HG03558 (cell line): ENCODE results near the gene PAGR1.
"Not testable (repeated sequence)": the region's sequence is repeated elsewhere in the genome, so short reads cannot be mapped to it uniquely, and the experiment has no call there.

ENCODE experiments used
- ATAC-seq: cut with Tn5 transposase; IDR thresholded peaks from one replicate; pipeline ENCODE4 v1.9.1; 2021; ENCODE audit warnings: moderate number of reproducible peaks; ENCODE audit not compliant: unreplicated experiment; ENCODE audit errors: extremely low read depth

Gene PAGR1

DNA sequence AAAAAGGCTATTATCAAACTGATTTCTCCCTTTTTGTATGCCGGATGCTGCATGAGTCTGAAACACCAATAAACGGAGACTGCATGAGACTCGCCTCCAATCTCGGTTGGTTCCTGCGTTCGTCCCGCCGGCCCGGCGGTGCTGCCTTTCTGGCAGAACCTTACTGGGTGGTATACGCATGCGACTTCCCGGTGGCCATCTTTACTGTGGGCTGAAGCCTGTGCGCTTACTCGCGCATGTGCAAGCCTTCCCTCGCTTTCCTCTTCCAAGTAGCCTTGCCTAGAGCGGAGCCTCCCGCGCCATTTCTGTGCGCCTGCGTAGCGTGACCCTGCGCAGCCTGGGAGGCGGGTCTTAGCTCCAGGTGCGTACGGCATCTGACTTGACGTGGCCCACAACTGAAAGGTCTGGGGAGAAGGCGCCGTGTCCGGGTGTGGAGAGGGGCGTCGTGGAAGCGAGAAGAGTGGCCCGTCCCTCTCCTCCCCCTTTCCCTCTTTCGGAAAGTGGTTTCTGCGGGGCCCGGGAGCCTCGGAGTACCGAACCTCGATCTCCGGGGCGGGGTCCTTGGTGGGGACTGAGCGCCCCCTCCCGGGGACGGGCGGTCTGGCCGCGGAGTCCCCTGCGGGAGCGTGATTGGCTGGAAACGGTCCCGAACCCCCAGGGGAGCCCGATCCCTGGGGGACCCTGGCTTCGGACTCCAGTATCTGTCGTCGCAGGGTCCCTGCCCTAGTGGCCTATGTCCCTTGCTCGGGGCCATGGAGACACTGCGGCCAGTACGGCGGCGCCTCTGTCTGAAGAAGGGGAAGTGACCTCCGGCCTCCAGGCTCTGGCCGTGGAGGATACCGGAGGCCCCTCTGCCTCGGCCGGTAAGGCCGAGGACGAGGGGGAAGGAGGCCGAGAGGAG, at the start of gene PAGR1:
PAGR1 (plus strand) TSS at position 360 of the 901 bp plus-strand sequence; CDS start at position 734, 374 bp downstream.
- peak; percentile 40 for ATAC-seq

DNA sequence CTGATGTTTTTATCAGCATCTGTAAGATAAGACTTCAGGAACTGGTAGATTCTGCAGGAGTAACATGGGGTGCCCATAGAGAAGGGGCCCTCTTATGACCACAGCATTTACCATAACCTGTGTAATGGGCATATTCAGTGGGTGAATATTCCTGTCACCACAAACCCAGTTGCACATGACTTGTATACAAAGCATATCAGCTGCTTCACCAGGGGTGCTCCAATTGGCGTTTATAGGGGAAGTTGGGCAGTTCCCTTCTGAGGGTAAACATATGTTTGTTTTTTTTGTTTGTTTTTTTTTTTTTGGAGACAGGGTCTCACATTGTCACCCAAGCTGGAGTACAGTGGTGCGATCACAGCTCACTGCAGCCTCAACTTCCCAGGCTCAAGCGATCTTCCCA, 49.4 kb upstream of the PAGR1 start:
- ATAC-seq = no peak

DNA sequence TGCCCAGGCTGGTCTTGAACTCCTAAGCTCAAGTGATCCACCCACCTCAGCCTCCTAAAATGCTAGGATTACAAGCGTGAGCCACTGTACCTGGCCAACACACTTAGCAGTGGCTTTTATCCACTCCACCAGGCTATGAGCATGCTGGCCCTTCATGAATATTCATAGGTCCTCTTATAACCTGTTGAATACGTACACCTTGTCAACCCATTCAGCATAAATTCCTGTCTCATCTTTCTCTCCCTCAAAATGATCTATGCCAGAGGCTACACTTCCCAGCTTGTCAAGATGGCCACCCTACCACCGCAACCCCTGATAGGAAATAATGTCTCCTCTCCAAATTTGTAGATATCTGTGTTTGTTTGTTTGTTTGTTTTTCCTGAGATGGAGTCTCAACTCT, 48.9 kb upstream of the PAGR1 start:
- no peak for ATAC-seq

DNA sequence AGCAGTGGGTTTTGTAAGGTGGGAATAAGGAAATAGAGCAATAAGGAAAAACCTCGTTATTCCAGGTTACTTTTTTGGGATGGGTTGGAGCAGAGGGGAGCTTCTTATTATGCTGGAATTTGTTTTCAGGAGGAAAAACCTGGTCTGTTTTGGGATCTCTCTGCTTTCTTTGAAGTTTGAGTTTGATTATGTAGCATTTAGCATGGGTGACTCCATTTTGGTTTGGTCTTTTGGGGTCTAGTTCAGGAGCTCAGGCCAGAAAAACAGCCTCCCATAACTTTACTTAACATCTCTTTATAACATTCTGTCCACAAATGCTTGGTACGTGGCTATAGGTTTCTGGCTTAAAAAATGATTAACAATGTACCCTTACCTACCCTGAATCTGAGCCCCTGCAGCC, 46.4 kb upstream of the PAGR1 start:
- ATAC-seq = no peak

DNA sequence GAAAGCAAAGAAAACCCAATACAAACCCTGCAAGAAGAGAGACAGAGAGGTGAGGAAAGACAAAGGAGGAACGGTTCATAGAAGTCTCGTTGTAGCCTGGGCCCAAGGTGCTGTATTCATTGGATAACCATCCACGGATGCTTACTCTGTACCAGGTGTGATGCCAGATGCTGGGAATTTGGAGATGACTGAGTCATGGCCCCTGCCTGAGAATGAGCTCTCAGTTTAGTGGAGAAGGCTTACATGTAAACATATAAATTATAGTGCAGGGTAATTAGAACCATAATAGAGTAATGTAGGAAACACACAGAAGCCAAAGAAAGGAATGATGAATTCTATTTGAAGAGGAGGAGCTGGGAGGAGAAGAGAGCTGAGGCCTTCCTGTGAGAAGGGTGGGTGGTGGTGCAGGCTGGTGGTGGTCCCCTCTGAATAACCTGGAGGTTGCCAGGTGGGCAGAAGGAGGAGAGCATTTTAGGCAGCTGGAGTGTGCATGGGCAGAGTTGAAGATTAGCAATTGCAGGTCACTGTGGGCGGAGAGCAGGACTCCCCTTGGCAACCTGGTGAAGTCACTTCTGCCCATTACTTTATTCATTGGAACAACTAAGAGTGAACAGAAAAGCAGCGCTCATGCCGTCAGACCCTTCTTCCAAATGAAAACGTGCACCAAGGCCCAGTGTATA, 45.6 kb upstream of the PAGR1 start:
- ATAC-seq = no peak

DNA sequence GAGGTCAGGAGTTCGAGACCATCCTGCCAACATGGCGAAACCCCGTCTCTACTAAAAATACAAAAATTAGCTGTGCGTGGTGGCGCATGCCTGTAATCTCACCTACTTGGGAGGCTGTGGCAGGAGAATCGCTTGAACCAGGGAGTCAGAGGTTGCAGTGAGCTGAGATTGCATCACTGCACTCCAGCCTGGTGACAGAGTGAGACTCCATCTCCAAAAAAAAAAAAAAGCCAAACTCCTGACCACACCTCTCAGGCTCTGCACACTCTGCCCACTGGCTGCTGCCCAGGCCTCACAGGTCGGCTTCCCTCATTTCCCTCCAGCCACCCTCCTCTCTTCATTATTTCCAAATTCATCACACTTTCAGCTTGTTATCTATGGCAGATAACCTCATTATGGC, 43.6 kb upstream of the PAGR1 start:
- ATAC-seq = not testable (repeated sequence)

DNA sequence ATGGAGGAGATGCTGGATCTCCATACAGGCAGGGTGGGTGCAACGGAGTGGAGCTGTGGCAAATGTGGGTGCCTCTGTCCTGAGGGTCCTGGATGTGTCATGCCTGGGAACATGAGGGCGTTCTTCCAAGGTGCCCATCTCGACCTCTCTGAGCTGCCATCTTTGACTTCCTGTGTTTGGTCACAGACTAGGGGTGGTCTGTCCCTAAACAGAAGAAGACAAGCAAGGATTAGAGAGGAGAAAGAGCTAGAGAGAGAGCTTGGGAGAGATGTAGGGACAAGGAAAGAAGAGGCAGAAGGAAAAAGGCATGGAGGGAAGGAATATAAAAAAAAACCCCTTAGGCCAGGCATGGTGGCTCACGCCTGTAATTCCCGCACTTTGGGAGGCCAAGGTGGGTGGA, 41.2 kb upstream of the PAGR1 start:
- no peak for ATAC-seq

DNA sequence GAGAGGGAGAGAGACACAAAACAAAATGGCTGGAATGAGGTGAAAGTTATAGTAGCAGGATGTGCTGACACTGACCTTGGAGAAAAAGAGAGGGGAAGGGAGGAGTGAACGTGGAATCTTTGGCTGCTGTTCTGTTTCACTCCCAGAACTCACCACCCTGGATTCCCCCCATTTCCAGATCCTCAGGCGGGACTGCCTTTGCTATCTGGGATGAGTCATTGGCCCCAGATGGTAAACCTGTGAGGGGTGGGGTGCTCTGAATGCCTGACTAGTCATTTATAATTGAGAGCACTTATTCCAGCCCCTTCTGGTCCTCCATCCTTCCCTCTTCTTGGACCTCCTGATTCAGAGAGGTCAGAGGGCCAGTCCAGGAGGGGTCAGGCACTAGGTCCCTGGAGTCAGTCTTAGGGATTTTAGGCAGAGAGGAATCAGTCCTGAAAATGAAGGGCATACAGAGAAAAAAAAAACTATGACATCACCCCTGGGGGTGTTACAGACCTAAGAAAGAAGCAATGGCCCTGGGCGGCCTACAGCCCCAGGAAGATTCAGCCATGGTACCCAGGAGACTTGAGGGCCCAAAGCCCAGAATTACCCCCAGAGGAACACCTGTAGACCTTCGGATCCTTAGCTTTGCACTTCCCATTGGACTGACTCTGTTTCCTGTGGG, 40.1 kb upstream of the PAGR1 start:
- ATAC-seq = no peak

DNA sequence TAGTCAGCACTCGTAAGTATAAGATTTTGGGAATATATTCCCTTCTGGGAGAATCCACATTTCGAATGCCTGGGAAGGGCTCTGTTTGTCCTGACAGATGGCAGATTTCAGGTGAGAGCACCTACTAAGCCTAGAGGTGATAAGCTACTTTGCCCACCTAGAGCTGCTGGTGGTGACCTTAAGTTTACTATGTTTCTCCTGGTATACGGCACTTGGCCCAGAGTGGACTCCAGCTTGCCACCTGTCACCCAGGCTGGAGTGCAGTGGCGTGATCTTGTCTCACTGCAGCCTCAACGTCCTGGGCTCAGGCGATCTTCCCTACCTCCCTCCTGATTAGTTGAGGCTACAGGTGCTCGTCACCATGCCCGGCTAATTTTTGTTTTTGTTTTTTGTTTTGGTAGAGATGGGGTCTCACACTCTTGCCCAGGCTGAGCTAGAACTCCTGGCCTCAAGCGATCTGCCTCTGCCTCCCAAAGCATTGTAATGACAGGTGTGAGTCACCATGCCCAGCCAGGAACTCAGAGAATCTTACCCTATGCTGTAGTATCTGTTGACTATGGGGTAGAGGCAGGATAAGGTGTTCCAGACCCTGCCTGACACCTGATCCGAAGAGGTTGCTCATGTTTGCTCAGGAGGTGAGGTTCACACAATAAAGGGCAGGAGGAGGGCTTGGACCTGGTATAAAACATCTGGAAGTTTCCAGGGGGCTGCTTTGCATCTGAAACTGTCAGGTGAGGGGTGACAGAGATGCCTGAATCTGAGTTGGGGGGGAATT, 38.2 kb upstream of the PAGR1 start, which contains the start of gene ZG16:
ZG16 (plus strand) TSS at position 681 of the 775 bp plus-strand sequence. CDS start 1,011 bp downstream, outside the sequence.
- no peak for ATAC-seq

DNA sequence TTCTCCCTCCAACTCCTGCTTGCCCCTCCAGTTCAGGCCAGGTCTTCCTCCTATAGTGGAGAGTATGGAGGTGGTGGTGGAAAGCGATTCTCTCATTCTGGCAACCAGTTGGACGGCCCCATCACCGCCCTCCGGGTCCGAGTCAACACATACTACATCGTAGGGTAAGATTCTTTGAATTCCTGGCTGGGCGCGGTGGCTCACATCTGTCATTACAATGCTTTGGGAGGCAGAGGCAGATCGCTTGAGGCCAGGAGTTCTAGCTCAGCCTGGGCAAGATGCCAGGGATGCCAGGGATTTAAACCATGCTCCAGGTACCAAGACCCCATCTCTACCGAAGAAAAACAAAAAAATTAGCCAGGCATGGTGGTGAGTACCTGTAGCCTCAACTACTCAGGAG, 36.5 kb upstream of the PAGR1 start:
- ATAC-seq = no peak

DNA sequence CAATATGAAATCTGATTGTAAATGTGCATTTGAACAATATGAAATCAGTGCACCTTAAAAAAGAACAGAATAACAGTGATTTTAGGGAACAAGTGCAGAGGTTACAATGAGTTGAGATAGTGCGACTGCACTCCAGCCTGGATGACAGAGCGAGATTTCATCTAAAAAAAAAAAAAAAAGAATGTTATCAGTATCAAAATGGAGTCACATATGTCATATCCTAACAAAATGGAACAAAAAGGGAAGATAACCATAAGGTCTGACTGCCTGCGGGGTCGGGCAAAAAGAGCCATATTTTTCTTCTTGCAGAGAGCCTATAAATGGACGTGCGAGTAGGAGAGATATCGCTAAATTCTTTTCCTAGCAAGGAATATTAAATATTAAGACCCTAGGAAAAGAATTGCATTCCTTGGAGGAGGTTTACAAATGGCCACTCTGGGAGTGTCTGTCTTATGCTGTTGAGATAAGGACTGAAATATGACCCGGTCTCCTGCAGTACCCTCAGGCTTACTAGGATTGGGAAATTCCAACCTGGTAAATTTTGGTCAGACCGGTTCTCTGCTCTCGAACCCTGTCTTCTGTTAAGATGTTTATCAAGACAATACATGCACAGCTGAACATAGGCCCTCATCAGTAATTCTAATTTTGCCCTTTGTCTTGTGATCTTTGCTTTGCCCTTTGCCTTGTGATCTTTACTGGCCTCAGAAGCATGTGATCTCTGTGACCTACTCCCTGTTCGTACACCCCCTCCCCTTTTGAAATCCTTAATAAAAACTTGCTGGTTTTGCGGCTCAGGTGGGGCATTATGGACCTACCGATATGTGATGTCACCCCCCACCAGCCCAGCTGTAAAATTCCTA, 32.6 kb upstream of the PAGR1 start:
- ATAC-seq = not testable (repeated sequence)

DNA sequence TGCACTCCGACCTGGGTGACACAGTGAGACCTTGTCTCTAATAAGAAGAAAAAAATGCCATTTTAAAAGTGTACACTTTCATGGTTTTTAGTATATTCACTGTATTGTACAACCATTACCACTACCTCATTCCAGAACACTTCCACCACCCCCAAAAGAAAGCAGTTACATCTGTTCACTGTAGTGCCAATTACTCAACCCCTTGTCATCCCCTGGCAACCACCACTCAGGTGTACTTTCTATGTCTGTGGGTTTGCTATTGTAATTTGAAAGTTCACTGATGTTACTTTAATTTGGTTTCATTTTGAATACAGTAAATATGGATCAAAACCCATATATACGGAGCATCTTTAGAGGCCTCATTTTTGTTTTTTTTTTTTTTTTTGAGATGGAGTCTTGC, 31.8 kb upstream of the PAGR1 start:
- no peak for ATAC-seq

DNA sequence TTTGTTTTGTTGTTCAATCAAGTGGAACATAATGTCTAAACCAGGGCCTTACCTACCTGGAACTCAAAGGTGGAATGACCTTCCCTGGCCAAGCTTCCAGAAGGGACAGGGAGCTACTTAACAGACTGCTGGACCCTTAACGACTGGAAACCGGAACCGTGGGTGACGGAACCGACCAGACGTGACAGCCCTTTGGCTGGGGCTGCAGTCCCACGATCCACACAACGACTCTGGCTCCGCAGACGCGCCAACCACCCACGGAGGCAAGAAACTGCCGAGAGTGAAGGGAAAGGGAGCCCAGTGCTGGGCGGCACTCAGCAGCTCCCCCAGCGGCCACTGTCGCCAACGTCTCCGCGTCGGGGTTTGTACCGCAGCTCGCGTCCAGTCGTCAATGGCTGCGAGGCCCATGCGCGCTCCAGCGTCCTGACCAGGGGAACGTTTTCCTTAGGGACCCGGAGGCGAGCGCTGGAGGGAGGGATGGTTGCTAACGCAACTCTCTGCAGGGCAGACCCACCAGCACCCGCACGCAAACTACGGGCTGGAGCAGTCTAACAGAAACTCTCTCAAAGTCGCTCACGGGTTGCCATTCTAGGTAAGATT, 31.0 kb upstream of the PAGR1 start:
- ATAC-seq = no peak

DNA sequence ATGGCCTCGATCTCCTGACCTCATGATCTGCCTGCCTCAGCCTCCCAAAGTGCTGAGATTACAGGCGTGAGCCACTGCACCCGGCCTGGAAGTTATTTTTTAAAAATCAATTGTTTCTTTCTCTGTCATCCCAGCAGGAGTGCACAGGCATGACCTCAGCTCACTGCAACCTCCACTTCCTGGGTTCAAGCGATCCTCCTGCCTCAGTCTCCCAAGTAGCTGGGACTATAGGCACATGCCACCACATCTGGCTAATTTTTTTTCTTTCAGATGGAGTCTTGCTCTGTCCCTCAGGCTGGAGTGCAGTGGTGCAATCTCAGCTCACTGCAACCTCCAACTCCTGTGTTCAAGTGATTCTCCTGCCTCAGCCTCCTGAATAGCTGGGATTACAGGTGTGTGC, 28.8 kb upstream of the PAGR1 start:
- ATAC-seq = not testable (repeated sequence)

DNA sequence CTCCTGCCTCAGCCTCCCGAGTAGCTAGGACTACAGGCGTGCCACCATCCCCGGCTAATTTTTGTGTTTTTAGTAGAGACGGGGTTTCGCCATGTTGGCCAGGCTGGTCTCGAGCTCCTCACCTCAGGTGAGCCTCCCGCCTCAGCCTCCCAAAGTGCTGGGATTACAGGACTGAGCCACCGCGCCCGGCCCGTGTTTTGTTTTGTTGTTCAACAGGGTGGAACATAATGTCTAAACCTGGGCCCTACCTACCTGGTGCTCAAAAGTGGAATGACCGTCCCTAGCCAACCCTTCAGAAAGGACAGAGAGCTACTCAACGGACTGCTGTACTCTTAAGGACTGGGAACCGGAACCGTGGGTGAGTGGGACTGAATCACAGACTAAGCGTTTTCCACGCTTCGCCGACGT, 26.2 kb upstream of the PAGR1 start:
- ATAC-seq = no peak

DNA sequence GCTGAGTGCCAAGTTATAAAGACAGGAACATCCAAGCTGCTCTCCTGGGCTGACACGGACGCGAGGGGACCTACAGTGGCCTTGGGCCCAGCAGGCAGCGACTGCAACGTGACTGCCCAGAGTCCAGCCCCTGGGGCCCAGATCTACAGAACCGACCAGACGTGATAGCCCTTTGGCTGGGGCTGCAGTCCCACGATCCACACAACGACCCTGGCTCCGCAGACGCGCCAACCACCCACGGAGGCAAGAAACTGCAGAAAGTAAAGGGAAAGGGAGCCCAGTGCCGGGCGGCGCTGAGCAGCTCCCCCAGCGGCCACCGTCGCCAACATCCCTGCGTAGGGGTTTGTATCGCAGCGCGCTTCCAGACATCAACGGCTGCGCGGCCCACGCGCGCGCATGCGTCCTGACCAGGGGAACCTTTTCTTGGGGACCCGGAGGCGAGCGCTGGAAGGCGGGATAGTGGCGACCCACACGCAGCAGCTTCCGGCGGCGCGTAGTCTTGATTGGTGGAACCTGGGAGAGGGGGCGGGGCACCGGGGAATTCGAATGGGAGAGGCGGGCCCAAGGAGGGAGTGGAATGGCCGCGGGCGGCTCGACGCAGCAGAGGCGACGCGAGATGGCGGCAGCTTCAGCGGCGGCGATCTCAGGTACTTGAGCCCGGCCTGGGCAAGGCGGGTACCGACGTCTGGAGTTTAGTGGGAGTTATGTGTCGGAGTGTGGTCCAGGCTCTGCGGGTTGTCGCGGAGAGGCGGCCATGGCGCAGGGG, 25.6 kb upstream of the PAGR1 start, which contains the start of gene KIF22:
KIF22 (plus strand) TSS at position 569 of the 766 bp plus-strand sequence; CDS start at position 578, 9 bp downstream.
- peak; percentile 73 for ATAC-seq

DNA sequence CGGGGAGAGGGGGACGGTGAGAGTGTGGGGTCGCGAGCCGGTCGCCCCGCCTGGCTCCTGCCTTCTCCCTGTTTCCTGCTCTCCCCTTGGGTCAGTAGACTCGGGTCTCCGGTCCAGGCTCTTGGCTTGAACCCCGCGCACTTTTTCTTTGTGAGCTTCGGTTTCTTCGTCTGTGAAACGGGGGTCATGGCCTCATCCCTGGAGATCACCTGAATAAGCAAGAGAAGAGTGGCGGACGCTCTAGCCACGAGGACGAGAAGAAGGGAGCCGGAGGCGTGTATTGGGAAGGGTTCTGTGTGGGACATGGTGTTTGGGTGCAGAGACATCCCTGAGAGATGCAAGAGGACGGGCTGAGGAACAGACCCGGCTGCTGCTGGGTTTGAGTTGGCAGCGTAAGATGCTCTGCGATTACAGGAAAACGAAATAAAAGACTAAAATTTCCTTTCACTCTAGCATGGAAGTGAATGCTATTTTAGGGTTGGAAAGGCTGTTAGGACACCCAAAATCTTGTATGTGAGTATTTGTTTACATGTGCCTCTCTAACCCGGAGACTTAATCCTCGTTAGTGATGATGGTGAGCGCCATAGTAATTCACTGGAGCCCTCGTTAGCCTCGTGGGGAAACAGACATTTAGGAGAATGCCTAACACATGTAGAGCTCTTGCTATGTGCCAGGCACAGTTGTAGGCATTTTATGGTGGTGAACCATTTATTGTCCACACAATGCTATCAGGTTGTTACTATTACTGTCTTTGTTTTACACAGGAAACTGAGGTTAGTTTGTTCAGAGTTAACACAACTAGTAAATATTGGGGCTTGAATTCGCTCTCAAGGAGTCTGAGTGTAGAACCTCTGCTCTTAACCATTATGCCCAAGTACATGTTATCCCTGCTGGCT, 24.8 kb upstream of the PAGR1 start:
- ATAC-seq = no peak
